ENCODE results near the gene KAZN.
A peak's percentile ranks its signal among the peaks of the same experiment; 100 is the strongest.

Gene KAZN

DNA sequence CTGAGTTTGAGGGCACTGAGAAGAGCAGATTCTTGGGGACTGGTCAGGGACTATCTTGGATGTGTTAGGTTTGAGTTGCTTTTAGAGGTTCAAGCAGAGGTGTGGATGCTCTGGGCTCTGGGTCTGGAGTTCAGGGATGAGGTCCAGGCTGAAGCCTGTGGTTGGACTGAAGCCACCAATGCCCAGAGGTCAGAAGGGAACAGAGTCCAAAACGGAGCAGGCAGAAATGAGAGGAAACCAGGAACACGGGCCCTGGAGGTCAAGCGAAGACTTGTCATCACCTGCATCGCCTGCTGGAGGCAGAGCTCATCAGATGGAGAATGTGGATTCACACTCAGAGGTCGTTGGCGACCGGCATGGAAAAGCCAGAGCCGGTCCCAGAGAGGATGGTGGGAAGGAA is 425.5 kb downstream of the KAZN start:
- no peaks in the 10 kb centered on the region for H3K4me1 ChIP-seq (ENCODE audit: low read length)

DNA sequence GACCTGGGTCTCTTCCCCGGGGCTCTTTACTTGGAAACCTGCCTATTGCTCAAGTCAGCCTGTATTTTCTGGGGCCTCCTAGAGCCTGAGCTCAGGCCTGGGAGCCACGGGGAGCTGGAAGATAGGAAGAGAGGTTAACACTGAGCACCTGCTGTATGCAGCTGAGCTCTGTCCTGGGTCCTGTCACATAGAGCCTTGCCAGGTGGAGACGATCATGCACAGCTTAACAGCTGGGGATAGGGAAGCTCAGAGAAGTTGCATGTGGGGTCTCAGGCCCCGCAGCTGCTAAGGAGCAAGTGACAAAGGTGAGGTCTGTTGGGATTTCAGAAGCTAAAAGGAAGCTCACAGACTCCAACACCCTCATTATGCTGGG is 427.6 kb downstream of the KAZN start:
- no peak overlapping the region for H3K4me3 ChIP-seq (ENCODE audit: low read length)
- no peak overlapping the region for H3K27ac ChIP-seq (ENCODE audit: low read length)
- H3K4me2 ChIP-seq (ENCODE audit: low read depth, low read length), result no peak overlapping the region
- DNase-seq, result no peak
- H3F3A ChIP-seq (ENCODE audit: insufficient read depth, low read length), result no peaks in the 10 kb centered on the region
- no peaks in the 10 kb centered on the region for H3K36me3 ChIP-seq (replicated peaks; ENCODE audit: insufficient read depth, low read length)
- no peaks in the 10 kb centered on the region for H4K20me1 ChIP-seq (ENCODE audit: insufficient read depth, low read length)
- no peaks in the 10 kb centered on the region for H3K9me3 ChIP-seq (replicated peaks; ENCODE audit: insufficient read depth, low read length)
- TF ChIP-seq, protein P1, sequence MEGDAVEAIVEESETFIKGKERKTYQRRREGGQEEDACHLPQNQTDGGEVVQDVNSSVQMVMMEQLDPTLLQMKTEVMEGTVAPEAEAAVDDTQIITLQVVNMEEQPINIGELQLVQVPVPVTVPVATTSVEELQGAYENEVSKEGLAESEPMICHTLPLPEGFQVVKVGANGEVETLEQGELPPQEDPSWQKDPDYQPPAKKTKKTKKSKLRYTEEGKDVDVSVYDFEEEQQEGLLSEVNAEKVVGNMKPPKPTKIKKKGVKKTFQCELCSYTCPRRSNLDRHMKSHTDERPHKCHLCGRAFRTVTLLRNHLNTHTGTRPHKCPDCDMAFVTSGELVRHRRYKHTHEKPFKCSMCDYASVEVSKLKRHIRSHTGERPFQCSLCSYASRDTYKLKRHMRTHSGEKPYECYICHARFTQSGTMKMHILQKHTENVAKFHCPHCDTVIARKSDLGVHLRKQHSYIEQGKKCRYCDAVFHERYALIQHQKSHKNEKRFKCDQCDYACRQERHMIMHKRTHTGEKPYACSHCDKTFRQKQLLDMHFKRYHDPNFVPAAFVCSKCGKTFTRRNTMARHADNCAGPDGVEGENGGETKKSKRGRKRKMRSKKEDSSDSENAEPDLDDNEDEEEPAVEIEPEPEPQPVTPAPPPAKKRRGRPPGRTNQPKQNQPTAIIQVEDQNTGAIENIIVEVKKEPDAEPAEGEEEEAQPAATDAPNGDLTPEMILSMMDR (IDR thresholded peaks at IDR 0.05; ENCODE audit: low read length), result no peak
- TF ChIP-seq EZH2phosphoT487 (IDR thresholded peaks at IDR 0.05; ENCODE audit: low read length), result no peak
- TF ChIP-seq EZH2 (optimal IDR thresholded peaks at IDR 0.05; ENCODE audit: low read depth, low read length), result no peak
- H3K27me3 ChIP-seq (replicated peaks; ENCODE audit: insufficient read depth, low read length), result no peaks in the 10 kb centered on the region
- H3K9ac ChIP-seq (ENCODE audit: low read length), result no peak overlapping the region
- H3K4me1 ChIP-seq (ENCODE audit: low read length), result no peaks in the 10 kb centered on the region
- no peaks in the 10 kb centered on the region for H3K79me2 ChIP-seq (ENCODE audit: low read length)
- no peaks in the 10 kb centered on the region for H3K9me2 ChIP-seq (replicated peaks; ENCODE audit: insufficient read depth, low read length)
- H2AFZ ChIP-seq (ENCODE audit: low read length), result no peak overlapping the region

More for the DNA sequence above, 425.5 kb downstream of the KAZN start:
- H2AFZ ChIP-seq (ENCODE audit: low read length), result no peak overlapping the region
- TF ChIP-seq, protein P1 (IDR thresholded peaks at IDR 0.05; ENCODE audit: low read length), result no peak
- TF ChIP-seq EZH2 (optimal IDR thresholded peaks at IDR 0.05; ENCODE audit: low read depth, low read length) (no peak), EZH2phosphoT487 (IDR thresholded peaks at IDR 0.05; ENCODE audit: low read length) (no peak)
- H3K9ac ChIP-seq (ENCODE audit: low read length), result no peak overlapping the region
- no peaks in the 10 kb centered on the region for H3K36me3 ChIP-seq (replicated peaks; ENCODE audit: insufficient read depth, low read length)
- H3K27me3 ChIP-seq (replicated peaks; ENCODE audit: insufficient read depth, low read length), result no peaks in the 10 kb centered on the region
- H3K9me2 ChIP-seq (replicated peaks; ENCODE audit: insufficient read depth, low read length), result no peaks in the 10 kb centered on the region
- H3K4me3 ChIP-seq (ENCODE audit: low read length), result no peak overlapping the region
- no peaks in the 10 kb centered on the region for H3K9me3 ChIP-seq (replicated peaks; ENCODE audit: insufficient read depth, low read length)
- no peaks in the 10 kb centered on the region for H4K20me1 ChIP-seq (ENCODE audit: insufficient read depth, low read length)
- H3K79me2 ChIP-seq (ENCODE audit: low read length), result no peaks in the 10 kb centered on the region
- no peak overlapping the region for H3K4me2 ChIP-seq (ENCODE audit: low read depth, low read length)
- no peak overlapping the region for H3K27ac ChIP-seq (ENCODE audit: low read length)
- no peaks in the 10 kb centered on the region for H3F3A ChIP-seq (ENCODE audit: insufficient read depth, low read length)
- no peak for DNase-seq

DNA sequence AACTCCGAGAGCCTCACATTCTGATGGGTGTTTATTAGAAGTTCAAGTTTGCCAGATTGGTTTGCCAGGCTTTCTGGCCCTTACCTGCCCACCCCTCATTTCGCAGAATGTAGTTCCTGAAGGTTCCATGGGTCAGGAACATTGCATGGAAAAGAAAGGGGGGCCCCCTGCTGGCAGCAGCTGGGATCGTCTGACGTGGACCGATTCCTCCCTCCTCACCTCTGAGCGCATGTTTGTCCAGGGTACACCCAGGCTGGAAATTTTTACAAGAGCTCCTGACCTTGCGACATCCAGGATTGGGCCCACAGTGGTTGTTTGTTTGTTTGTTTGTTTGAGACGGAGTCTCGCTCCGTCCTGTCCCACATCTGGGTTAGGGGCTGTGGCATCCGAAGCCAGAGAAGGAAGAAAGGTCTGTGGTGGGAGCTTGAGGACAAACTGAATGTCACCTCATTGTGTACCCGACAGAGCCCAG is 429.1 kb downstream of the KAZN start:
- H3K4me2 ChIP-seq (ENCODE audit: low read depth, low read length), result no peak overlapping the region
- no peaks in the 10 kb centered on the region for H3K79me2 ChIP-seq (ENCODE audit: low read length)
- no peak overlapping the region for H3K4me3 ChIP-seq (ENCODE audit: low read length)
- no peaks in the 10 kb centered on the region for H3K27me3 ChIP-seq (replicated peaks; ENCODE audit: insufficient read depth, low read length)
- H3K27ac ChIP-seq (ENCODE audit: low read length), result no peak overlapping the region
- H4K20me1 ChIP-seq (ENCODE audit: insufficient read depth, low read length), result no peaks in the 10 kb centered on the region
- H3K36me3 ChIP-seq (replicated peaks; ENCODE audit: insufficient read depth, low read length), result no peaks in the 10 kb centered on the region
- TF ChIP-seq EZH2phosphoT487 (IDR thresholded peaks at IDR 0.05; ENCODE audit: low read length), result no peak
- TF ChIP-seq, protein P1 (IDR thresholded peaks at IDR 0.05; ENCODE audit: low read length), result peak; percentile 87
- H3F3A ChIP-seq (ENCODE audit: insufficient read depth, low read length), result no peaks in the 10 kb centered on the region
- no peaks in the 10 kb centered on the region for H3K9me3 ChIP-seq (replicated peaks; ENCODE audit: insufficient read depth, low read length)
- no peak overlapping the region for H3K9ac ChIP-seq (ENCODE audit: low read length)
- DNase-seq, result no peak
- no peaks in the 10 kb centered on the region for H3K4me1 ChIP-seq (ENCODE audit: low read length)
- H3K9me2 ChIP-seq (replicated peaks; ENCODE audit: insufficient read depth, low read length), result no peaks in the 10 kb centered on the region
- H2AFZ ChIP-seq (ENCODE audit: low read length), result no peak overlapping the region

Measured in MM.1S (cell line).